ENCODE data around the gene KLHDC7B.

Gene KLHDC7B

DNA sequence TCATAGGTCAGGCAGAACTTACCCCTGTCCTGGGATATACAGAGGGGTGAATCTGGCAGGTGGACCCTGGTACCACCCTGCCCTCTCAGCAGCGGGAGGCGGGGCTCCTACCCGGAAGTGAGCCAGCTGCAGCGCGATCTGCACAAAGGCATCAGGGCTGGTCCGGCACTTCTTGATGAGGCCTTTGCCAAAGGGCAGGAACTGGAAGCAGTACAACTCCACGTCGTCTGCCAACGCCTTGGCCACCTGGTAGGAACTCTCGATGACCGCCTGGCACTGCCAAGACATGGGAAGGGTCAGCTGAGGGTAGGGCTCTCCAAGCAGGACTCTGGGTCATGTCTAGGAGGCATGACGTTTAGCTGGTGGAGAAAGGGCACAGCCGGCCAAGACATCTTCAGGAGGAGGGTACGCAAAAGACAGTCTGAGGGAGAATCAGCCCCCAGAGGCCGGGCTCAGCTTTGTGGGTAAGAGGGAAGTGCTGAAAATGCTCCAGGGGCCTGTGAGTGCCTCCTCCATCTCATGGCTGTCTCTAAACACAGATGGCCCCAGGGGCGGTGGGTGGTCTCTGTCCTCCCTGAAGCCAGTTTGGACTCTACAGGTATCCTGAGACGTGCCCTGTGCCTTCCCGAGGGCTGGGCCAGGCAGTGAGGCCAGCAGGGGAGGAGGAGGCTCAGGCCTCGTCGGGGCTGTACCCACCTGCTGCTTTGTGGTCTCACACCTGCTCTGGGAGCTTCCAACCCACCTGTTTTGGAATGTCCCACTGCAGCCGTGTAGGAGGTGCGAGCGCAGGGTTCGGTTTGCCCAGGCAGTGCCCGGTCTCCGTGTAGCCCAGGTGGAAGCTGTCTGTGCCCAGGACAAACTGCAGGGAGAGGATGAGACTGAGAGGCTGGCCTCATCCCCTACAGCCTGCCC is 25.8 kb downstream of the KLHDC7B start:
- no peak for DNase-seq (ENCODE audit: low read depth in 2 of 2, low spot score in 1 of 2)

DNA sequence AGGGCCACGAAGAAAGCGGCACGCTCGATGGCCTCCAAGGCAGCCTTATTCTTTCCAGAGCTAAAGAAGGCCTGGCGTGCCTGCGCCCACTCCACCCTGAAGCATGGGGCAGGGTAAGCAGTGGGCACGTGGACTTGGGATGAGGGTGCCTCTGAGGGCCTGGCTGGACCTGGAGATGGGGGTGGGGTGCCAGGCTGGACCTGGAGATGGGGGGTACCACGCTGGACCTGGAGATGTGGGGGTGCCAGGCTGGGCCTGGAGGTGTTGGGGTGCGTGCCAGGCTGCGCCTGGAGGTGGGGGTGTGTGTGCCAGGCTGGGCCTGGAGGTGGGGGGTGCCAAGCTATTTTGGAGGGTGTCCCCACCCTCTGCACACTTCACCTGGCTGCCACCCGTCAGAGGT is 27.3 kb downstream of the KLHDC7B start:
- DNase-seq (ENCODE audit: low read depth in 2 of 2, low spot score in 1 of 2): no peak

DNA sequence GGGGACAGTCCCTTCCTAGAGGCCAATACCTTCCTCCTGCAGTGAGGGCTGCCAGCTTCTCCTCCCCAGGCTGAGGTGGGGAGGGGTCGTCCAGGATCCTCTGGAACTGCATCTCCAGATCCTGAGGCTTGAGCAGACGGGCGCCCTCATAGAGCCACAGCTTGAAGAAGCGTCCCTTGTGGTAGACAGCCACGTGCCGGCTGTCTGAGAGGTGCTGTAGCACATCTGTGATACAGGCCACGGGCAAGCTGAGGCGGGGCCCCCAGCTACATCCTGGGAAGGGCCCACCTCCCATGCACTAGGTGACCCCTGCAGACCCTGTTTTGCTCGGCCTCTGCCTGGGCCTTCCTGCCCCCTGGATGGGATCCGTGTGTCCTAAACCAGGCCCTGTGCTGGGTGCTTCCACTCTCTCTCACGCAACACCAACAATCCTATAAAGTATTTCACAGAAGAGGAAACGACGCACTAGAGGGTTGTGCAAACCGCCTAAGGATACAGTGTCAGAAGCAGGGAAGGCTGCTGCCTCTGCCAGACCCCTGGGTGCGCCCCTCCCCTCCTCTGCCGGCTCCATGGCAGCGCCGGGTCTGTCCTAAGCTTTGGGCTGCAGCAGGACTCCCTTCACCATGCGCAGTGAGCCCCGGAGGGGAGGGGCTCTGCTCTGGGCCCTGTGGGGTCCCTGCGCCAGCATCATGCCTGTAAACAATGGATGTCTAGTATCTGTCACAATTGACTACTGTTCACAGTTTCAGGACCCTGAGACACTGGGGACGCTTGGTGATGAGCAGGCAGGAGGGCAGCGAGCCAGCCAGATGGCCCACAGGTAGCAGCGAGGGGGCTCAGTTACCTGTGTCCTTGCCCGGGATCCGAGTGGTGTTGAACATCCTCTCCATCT is 28.0 kb downstream of the KLHDC7B start:
- DNase-seq (ENCODE audit: low read depth in 2 of 2, low spot score in 1 of 2): no peak

DNA sequence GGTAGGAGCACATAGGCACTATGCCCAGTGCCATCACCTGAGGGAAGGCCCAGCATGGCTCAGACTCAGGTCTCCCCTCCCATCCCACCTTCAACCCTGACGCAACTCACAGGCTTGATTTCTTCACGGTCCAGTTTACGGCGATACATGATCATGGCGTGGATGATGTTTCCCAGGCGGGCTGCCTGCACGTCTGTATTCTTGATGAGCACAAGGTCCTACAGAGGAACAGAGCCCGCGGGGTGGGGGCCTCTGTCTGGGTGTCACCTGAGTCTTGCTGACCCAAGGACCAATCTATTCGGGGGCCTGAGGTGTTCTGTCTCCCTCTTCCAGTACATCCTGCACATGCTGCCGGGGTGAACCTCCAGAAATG is 28.7 kb downstream of the KLHDC7B start:
- no peak for DNase-seq (ENCODE audit: low read depth in 2 of 2, low spot score in 1 of 2)

DNA sequence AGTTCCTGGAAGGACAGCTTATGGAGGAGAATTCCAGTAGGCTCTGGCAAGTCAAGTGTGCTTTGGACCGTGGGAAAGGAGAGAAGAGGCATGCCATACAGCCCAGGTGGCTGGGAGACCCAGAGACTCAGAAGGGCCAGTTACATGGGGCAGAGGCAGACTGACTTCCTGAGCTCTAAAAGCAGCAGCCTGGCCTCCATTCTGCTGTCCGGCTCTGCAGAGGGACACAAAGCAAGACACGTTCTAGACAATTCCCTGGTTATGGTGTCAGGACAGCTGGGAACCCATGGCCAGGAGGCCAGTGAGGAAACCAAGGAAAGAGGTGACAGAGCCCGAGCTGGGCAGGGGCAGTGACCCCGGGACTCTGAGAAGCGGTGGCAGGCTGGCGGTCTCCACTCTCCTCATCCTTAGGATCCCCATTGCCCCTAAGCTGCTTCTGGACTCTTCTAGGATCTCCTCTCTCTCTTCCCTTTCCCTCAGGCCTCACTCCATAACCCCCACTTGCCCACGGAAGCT is 29.8 kb downstream of the KLHDC7B start:
- no peak for DNase-seq (ENCODE audit: low read depth in 2 of 2, low spot score in 1 of 2)

DNA sequence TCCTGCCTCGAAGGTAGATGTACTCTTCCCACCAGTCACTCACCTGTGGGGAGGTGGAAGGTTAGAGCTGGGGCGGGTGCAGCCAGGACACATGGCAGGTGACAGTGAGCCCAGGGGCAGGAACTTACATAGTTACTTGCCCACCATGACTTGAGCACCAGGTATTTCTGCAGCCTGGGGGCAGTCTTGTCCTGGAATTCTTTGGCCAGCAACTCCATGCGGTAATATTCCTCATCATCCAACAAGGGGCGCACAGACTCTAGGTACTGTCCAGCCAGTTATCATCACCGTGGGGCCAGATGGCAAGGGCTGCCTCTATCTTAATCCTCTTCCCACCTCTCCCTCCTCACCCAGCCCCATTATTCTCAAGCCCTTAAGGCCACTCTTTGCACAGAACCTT is 30.4 kb downstream of the KLHDC7B start:
- no peak for DNase-seq (ENCODE audit: low read depth in 2 of 2, low spot score in 1 of 2)

DNA sequence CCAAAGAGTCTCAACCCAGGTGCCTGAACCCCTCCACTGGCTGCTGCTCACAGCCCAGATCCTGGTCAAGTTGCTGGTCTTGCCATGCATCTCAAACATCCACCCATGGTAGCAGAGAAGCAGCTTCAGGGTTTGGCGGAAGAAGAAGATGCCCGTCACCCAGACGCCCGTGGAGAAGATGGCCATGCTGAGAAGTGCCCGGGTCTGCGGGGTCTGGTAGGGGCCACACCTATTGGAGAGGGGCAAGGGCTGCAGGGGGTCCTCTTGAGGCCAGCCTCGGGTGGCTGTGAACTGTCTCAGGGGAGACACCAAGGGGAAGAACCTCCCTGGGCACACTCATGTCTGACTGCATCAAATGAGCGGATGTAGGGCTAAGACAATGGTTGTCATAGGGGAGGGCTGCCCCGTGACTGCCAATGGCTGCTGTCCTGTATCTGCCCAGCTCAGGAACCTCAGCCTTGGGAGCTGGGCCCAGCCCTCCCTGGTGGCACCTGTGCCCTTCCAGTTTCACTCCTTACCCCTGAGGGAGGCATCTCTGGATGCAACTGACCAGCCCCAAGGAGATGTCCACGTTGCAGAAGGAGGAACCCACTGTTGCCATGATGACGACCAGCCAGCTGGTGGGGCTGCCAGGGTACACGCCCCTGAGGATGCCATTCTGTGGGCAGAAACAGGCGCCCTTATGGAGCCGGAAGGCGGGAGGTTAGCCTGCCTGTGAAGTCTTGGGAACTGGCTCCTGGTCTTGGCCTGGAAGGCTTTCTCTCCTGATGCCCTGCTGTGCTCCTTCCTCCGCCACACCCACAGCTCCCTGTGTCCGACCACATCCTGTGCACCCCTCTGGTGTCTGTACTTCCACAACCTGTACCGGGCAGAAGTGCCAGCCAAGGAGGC is 31.4 kb downstream of the KLHDC7B start:
- DNase-seq (ENCODE audit: low read depth in 2 of 2, low spot score in 1 of 2): no peak

DNA sequence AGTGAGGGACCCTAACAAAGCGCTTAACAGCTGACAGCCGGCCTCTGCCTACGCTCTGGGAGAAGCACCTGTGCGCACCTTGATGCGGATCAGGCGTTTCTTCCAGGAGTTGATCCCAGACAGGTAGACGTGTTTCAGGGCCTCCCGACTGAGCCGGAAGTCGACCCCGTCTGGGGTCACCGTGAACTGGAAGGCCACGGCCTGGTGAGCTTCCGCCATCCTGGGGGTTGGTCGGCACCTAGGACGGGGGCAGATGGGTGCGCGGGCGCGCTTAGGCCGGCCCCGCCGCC is 31.9 kb downstream of the KLHDC7B start:
- DNase-seq (ENCODE audit: low read depth in 2 of 2, low spot score in 1 of 2): no peak

DNA sequence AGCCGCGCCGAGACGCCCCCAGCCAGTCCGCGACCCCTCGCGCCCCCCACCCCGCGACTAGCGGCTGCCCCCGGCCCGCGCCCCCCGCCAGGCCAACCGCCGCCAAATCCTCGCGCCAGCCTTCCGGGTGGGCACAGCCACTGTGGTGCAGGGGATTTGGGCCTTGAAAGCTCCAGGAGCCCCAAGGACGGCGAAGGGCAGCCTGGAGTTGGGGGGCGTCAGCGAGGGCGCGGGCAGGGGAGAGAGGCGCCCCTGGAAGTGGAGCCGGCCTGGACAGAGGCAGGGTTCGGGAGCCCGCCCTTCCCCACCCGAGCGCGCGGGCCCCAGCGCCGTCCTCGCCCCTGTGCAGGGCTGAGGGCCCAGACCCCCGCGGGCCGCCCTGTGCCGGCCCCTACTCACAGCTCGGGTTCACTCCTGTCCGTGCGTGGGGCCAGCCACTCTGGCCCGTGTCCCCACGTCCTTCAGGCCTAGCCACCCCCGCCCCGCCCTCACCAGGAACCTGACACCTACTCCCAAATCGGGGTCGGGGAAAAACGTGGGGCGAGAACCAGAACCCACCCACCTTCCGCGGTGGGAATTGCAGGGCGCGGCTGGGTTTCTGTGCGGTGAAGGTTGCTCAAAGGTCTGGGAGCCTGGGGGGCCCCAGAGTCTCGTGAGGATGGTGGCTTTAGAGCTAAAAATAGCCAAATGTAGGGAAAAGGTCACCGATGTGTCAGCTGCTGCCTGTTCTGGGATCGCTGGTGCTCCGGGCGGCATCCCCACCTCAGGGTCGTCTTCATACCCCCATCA is 32.5 kb downstream of the KLHDC7B start, which contains the start of gene CPT1B:
Gene CPT1B, minus strand, starts transcription at position 441 of the 789 bp plus-strand sequence. CDS start 512 bp downstream, outside the sequence.
- no peak for DNase-seq (ENCODE audit: low read depth in 2 of 2, low spot score in 1 of 2)

DNA sequence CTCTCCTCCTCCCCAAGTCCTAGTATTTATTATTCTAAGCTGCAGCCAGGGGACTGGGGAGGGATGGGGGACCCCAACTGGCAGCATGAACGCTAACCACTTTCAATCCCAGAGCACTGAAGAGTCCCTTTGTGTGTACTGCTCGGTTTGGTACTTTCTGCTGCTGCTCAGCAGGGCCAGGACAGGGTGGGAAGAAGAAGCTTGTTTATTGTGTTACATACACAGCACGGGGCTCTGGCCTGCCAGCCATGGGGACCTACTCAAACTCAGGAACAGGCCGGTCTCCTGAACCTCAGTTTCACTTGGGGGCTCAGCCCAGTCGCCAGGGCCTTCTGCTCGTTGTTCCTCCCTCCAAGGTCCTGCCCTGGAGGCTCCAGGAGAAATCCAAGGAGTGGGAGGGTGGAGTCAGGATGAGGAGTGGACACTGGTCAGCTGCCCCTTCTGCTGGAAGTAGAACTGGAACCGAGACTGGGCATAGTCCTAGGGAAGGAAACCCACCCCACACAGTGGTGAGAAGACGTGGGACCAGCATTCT is 33.1 kb downstream of the KLHDC7B start:
- no peak for DNase-seq (ENCODE audit: low read depth in 2 of 2, low spot score in 1 of 2)

DNA sequence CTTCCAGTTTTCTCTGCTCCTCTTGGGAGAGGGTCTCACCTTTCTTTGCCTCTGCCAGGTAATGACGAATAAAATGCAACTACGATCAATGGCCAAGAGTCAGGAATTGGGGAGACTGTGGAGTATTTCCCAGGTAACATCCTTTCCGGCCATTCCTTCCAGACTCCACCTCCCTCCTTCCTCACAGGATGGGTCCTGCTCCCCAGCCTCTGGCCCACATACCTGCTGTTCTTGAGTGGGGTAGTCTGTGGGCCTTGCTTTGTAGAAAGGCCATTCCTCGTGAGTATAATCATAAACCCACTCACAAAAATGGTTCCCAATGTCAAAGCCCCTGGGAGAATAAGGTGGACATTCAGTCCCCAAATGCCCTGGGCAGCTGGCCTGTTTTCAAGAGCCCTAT is 34.1 kb downstream of the KLHDC7B start:
- DNase-seq (ENCODE audit: low read depth in 2 of 2, low spot score in 1 of 2): no peak

DNA sequence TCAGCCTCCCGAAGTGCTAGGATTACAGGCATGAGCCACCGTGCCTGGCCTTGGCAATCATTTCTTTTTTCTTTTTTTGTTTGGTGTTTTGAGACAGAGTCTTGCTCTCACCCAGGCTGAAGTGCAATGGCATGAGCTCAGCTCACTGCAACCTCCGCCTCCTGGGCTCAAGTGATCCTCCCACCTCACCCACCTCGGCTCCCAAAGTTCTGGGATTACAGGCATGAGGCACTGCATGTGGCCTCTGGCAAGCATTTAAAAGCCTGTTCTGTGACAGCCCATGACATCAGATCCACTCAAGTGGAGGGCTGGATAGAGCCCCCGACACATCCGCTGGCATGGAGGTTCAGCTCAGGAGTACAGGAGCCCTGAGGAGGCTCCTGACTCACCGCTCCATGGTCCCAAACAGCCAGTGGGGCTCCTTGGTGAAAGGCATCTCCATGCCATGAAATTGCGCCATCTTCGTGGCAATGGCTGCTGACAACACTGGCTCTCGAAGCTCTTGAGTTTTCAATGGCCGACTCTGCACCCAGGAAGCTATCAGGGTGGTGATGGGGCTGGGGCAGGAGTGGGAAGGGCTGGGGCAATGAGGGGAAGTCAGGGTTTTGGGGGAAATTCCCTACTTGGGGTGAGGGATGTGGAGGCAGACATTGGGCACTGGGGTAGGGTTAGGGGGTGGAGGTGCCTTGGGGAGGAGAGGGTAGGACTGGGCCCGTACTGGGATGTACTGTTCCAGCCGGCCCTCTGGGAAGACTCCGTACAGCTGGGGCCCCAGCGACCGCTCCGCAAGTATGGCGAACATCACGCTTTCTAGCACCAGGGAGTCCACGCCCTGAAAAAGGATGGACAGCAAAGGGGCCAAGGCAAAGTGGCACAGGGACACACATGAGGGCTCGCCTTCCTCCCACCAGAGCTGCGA is 35.6 kb downstream of the KLHDC7B start:
- no peak for DNase-seq (ENCODE audit: low read depth in 2 of 2, low spot score in 1 of 2)

DNA sequence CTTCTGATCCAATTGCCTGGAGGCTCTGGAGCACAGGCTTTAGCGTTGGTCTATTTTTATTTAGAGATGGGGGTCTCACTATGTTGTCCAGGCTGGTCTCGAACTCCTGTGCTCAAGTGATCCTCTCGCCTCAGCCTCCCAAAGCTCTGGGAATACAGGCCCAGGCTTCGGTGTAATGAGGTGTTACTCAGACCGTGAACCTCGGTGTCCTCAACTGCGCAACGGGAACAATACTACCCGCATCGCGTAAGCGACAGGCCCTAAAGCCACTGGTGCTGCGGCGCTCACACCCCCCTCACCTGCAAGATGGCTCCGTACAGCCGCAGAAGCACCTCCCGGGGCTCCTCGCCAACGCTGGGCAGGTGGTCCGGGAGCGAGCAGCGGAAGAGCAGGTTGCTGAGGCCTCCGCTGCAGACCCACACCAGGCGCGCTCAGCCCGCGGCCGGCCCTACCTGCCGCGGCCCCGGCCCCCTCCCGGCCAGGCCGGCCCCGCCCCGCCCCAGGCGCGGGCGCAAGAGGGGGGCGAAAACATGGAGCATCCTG is 36.3 kb downstream of the KLHDC7B start:
- no peak for DNase-seq (ENCODE audit: low read depth in 2 of 2, low spot score in 1 of 2)

DNA sequence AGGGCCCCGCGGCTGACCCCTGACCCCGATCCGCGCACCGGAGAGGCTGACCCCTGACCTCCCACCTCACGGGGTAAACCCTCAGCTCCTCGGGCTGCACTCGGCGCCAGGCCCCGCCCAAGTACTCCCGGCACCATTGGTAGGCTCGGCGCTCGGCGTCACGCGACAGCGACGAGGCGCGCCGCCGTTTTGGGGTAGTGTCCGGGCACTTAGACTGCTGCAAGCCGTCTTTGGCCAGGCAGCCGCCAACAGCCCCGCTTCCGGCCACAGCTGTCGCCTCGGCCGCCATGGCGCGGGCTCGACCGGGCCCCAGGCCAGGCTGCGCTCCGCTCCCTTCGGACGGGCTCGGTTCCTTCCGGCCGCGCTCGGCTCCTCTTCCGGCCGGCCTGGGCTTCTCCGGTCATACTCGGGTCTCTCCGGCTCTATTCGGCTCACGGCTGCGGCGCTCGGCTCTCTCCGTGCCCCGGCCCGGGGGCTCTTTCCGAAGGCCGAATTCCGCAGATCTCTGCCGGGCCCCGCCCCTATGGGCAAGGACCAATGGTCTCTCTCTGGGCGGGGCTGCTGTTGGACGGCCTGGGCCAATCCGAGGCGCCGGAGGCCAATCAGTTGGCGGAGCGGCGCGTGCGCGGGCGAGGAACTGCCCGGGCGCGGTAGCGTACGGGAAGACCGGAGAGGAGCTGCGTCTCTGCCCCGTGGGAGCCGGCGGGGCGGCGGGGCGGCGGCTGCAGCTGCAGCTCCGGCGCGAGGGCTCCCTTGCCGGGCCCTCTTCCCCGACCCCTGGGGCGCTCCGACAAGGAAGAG is 37.0 kb downstream of the KLHDC7B start, which contains the start of gene CHKB:
Gene CHKB, minus strand, starts transcription at position 357 of the 801 bp plus-strand sequence. Its CDS starts 68 bp downstream, at position 289.
- DNase-seq (ENCODE audit: low read depth in 2 of 2, low spot score in 1 of 2): peak; percentile 94 to 96

DNA sequence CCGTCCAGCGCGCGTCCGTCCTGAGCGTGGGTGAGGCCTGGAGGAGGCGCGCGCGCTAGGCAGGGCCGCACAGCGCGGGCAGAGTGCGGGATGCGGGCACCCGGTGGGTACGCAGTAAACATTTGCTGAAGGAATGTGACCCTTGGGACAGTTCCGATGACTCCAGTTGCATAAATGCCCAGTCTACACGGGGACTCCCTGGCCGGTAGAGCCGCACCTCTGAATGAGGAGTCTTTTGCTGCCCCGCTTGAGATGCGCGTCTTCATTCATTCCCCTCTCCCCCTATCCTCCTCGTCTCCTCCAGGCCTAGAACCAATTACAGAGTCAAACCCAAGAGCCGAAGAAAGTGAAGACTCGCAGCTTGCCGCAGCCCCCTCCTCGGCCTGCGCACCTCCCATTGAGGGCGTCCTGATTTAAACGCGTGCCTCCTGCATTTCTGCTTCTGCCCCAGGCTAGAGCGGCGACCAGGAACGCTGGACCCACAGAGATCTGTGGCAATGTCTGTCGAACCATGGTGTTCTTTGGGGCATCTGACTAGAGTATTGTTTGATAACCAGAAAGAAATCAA is 37.7 kb downstream of the KLHDC7B start:
- no peak for DNase-seq (ENCODE audit: low read depth in 2 of 2, low spot score in 1 of 2)

DNA sequence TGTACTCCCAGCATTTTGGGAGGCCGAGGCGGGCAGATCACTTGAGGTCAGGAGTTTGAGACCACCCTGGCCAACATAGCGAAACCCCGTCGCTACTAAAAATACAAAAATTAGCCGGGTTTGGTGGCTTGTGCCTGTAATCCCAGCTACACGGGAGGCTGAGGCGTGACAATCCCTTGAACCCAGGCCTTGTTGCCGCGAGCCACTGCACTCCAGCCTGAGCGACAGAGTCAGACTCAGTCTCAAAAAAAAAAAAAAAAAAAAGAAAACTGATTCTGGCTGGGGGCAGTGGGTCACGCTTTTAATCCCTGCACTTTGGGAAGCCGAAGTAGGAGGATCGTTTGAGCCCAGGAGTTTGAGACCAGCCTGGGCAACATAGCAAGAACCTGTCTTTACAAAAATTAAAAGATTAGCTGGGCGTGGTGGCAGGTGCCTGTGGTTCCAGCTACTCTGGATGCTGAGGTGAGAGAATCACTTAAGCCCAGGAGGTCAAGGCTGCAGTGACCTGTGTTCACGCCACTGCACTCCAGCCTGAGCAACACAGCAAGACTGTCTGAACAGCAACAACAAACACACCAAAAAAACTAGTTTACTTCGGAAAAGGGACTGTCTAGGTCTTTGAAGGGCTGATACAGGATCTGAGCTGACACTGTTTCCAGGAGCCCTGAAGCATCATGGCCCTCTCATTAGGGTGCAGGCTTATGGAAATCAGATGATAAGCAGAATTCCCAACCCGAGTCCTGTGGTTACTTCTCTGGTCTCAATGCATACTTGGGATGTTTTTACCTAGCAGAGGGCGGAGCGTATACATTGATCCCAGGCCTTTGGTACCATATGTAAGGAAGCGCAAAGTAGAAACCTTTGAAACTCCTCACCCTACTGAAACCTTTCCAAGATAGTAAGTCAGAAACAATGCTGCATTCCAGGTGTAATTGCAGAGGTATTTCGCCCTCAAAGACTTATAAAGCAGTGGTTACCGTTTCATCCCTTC is 38.7 kb downstream of the KLHDC7B start:
- no peak for DNase-seq (ENCODE audit: low read depth in 2 of 2, low spot score in 1 of 2)
